ENCODE measurements around the gene SLC10A1. TPM values are rescaled to one million over a fixed set of nuclear protein-coding genes. Genes with fewer than 3 reads are reported as not detected.

Gene SLC10A1
- total and polyA plus RNA-seq, 2 of the 4 experiments (the other 2 are of a cell fraction): 0.03 TPM; not detected in 1

- Histone ChIP-seq H3K79me1 (ENCODE audit: low read depth in 1 of 2, low read length in 2 of 2) (peaks cover 46 to 70% of the 10 kb centered on the region in 2 experiments), H3K9ac (ENCODE audit: low read depth, low read length) (no peak overlapping the region), H3K4me2 (ENCODE audit: low read depth, low read length) (no peak overlapping the region), H3K9me3 (ENCODE audit: control insufficient read depth, insufficient read depth, low read length) (no peaks in the 10 kb centered on the region), H2BK120ac (ENCODE audit: low read depth, low read length) (no peak overlapping the region), H3K27ac (ENCODE audit: insufficient read depth, low read length) (no peak overlapping the region), H3K4ac (ENCODE audit: low read depth, low read length) (no peak overlapping the region), H3K14ac (replicated peaks; ENCODE audit: low read depth, low read length) (no peak overlapping the region), H2BK5ac (ENCODE audit: low read depth, low read length, poor library complexity, severe bottlenecking) (no peak overlapping the region), H3K4me3 (ENCODE audit: insufficient read depth, low read depth, low read length) (no peak overlapping the region), H3K27me3 (ENCODE audit: control insufficient read depth, insufficient read depth, low read length) (no peaks in the 10 kb centered on the region), H4K91ac (ENCODE audit: insufficient read depth, low read depth, low read length) (no peak overlapping the region), H2AFZ (replicated peaks; ENCODE audit: low read length, poor library complexity) (no peak overlapping the region), H2AK9ac (replicated peaks; ENCODE audit: low read depth, low read length, poor library complexity) (no peak overlapping the region), H3K18ac (ENCODE audit: low read depth, low read length) (no peak overlapping the region), H3K56ac (ENCODE audit: extremely low read depth, insufficient read depth, low read length) (no peak overlapping the region), H3K4me1 (ENCODE audit: control insufficient read depth, insufficient read depth, low read length) (peaks cover 4% of the 10 kb centered on the region), H4K5ac (ENCODE audit: low read depth, low read length) (no peak overlapping the region), H3K36me3 (ENCODE audit: control insufficient read depth, insufficient read depth, low read length) (peaks cover 58% of the 10 kb centered on the region), H4K8ac (ENCODE audit: low read depth in 2 of 2, low read length in 2 of 2) (no peak overlapping the region), H3K23ac (ENCODE audit: low read depth, low read length) (no peak overlapping the region), H2BK20ac (ENCODE audit: low read depth, low read length) (no peak overlapping the region), H4K20me1 (ENCODE audit: insufficient read depth, low read length) (peaks cover 58% of the 10 kb centered on the region), H2BK15ac (ENCODE audit: low read depth, low read length) (no peak overlapping the region), H2AK5ac (ENCODE audit: low read depth, low read length) (no peak overlapping the region), H3K9me1 (ENCODE audit: insufficient read depth, low read length) (peaks cover 13% of the 10 kb centered on the region)
- in situ Hi-C loops (cut with MboI; ENCODE audit: low sequenced_read_pairs) (no loop called here), intact Hi-C loops (cut with micrococcal nuclease) (no loop called here), dilution Hi-C loops (cut with HindIII; ENCODE audit: low sequenced_read_pairs, unreplicated experiment) (no loop called here)
- no peak for TF ChIP-seq NFE2L2 (IDR thresholded peaks at IDR 0.05; ENCODE audit: low read depth, low read length)
- TF ChIP-seq RAD21 (IDR thresholded peaks at IDR 0.05; ENCODE audit: low read length): no peak
- no peak for TF ChIP-seq MXI1 (IDR thresholded peaks at IDR 0.05; ENCODE audit: borderline replicate concordance, low read depth, low read length)
- no peak for TF ChIP-seq MAZ (IDR thresholded peaks at IDR 0.05; ENCODE audit: borderline replicate concordance, low read depth, low read length)
- no peak for TF ChIP-seq FOS (IDR thresholded peaks at IDR 0.05; ENCODE audit: low read depth, low read length)
- no peak for TF ChIP-seq CTCF (conservative IDR thresholded peaks at IDR 0.05; ENCODE audit: low read depth, low read length)
- TF ChIP-seq SMC3 (IDR thresholded peaks at IDR 0.05; ENCODE audit: low read depth, low read length): no peak
- TF ChIP-seq RFX5 (IDR thresholded peaks at IDR 0.05; ENCODE audit: low read depth, low read length): no peak
- no peak for TF ChIP-seq CEBPB (IDR thresholded peaks at IDR 0.05; ENCODE audit: low read depth, low read length)
- TF ChIP-seq RCOR1 (IDR thresholded peaks at IDR 0.05; ENCODE audit: insufficient replicate concordance, low read length): no peak
- no peak for TF ChIP-seq ELK1 (IDR thresholded peaks at IDR 0.05; ENCODE audit: borderline replicate concordance, low read depth, low read length)
- TF ChIP-seq CHD1 (IDR thresholded peaks at IDR 0.05; ENCODE audit: low read depth, low read length): no peak
- DNase-seq: no peak
- no peak for ATAC-seq (ENCODE audit: low read depth)
- 100% methylated on average over 1 of the region's 11 CpGs; no CpG with 5 or more reads in 1 of the 2 experiments for WGBS, 2 experiments (ENCODE audit: extremely low coverage in 2 of 2, insufficient read length in 1 of 2)
- no TSS peak for BruUV-seq (replicated peaks)
- CTCF ChIA-PET: no interaction called here
- POLR2A ChIA-PET (ENCODE audit: unreplicated experiment): interaction anchor here (0.5 kb wide), 1 partner anchor 307 kb away, joined by 13 read pairs; no protein-coding TSS in a partner anchor
Observed at GRCh38 chr14:69772082-69773017, 24.7 kb downstream of the SLC10A1 start.
